HPDE6-E6E7 (cell line): ENCODE measurements around the gene PCBD1.

Experiments used
- DNase-seq: peaks from one replicate; pipeline ENCODE4 v3.0.0; 2011; ENCODE audit warnings: missing footprints; ENCODE audit errors: extremely low spot score

Gene PCBD1

GRCh38 chr10:70917635-70918034 is 29.3 kb upstream of the PCBD1 start:
- DNase-seq = no peak

GRCh38 chr10:70917226-70917625 is 28.9 kb upstream of the PCBD1 start:
- no peak for DNase-seq

GRCh38 chr10:70916241-70916640 is 27.9 kb upstream of the PCBD1 start:
- no peak for DNase-seq

- DNase-seq = no peak
Observed at GRCh38 chr10:70915806-70916205, 27.4 kb upstream of the PCBD1 start.

- no peak for DNase-seq
Observed at GRCh38 chr10:70915206-70915605, 26.8 kb upstream of the PCBD1 start.

GRCh38 chr10:70914316-70914864 is 26.0 kb upstream of the PCBD1 start:
- DNase-seq = no peak

- DNase-seq = no peak
Observed at GRCh38 chr10:70913893-70914240, 25.5 kb upstream of the PCBD1 start.

GRCh38 chr10:70913191-70913892 is 25.0 kb upstream of the PCBD1 start:
- DNase-seq = no peak

- DNase-seq = no peak
Observed at GRCh38 chr10:70912556-70912955, 24.2 kb upstream of the PCBD1 start.

- no peak for DNase-seq
Observed at GRCh38 chr10:70911386-70911785, 23.0 kb upstream of the PCBD1 start.

GRCh38 chr10:70910486-70911341 is 22.3 kb upstream of the PCBD1 start:
- DNase-seq = no peak

- no peak for DNase-seq
Observed at GRCh38 chr10:70909326-70909935, 21.1 kb upstream of the PCBD1 start.

- no peak for DNase-seq
Observed at GRCh38 chr10:70908406-70909296, 20.3 kb upstream of the PCBD1 start.

- no peak for DNase-seq
Observed at GRCh38 chr10:70907637-70908405, 19.5 kb upstream of the PCBD1 start.

- DNase-seq = no peak
Observed at GRCh38 chr10:70906953-70907636, 18.7 kb upstream of the PCBD1 start.

GRCh38 chr10:70906031-70906783 is 17.8 kb upstream of the PCBD1 start:
- DNase-seq = no peak

- no peak for DNase-seq
Observed at GRCh38 chr10:70905071-70906021, 17.0 kb upstream of the PCBD1 start.

GRCh38 chr10:70903262-70903921 is 15.0 kb upstream of the PCBD1 start:
- DNase-seq = no peak
